Natural killer cell (primary cell): ENCODE measurements around the gene WBP2. TPM values are rescaled to one million over a fixed set of nuclear protein-coding genes. Genes with fewer than 3 reads are reported as not detected.
"Not testable (repeated sequence)": the region's sequence is repeated elsewhere in the genome, so short reads cannot be mapped to it uniquely, and the experiment has no call there.

Source experiments
- ATAC-seq, 3 donors: fragments of 150-1000 bp in 2 of 3; fragments of 200-7000 bp in 1 of 3; cut with Tn5 transposase; 1 replicate in 1 of 3; 2 replicates in 2 of 3; pipeline ENCODE4 v1.10.0; 2021; ENCODE audit warnings: mild to moderate bottlenecking in 2 of 3, moderate library complexity in 2 of 3
- DNase-seq, 2 donors: peaks; one replicate each; pipeline versions ENCODE4 v3.0.0 to v3.0.0-alpha.2; 2013 to 2021; ENCODE audit warnings: mixed read lengths in 1 of 2
- H3K27ac ChIP-seq: one replicate; pipeline ENCODE4 v1.5.1; 2013; ENCODE audit warnings: mild to moderate bottlenecking, low read length
- H3K27me3 ChIP-seq: one replicate; pipeline ENCODE4 v1.6.1; 2013; ENCODE audit warnings: low read length; ENCODE audit not compliant: control insufficient read depth, insufficient read depth
- H3K36me3 ChIP-seq: one replicate; pipeline ENCODE4 v1.6.1; 2013; ENCODE audit warnings: low read length; ENCODE audit not compliant: control insufficient read depth, insufficient read depth
- H3K4me1 ChIP-seq: one replicate; pipeline ENCODE4 v1.6.1; 2013; ENCODE audit warnings: low read length; ENCODE audit not compliant: control insufficient read depth, insufficient read depth
- H3K4me3 ChIP-seq: one replicate; pipeline ENCODE4 v1.5.1; 2013; ENCODE audit warnings: low read length
- H3K9me3 ChIP-seq: one replicate; pipeline ENCODE4 v1.6.1; 2013; ENCODE audit warnings: low read length; ENCODE audit not compliant: control insufficient read depth, insufficient read depth
- H3K27ac Mint-ChIP-seq, 2 donors: one replicate each; pipeline ENCODE4 v1.8.0; 2022; ENCODE audit warnings: mild to moderate bottlenecking in 2 of 2, mixed read lengths in 2 of 2, moderate library complexity in 1 of 2
- H3K27me3 Mint-ChIP-seq, 2 donors: one replicate each; pipeline ENCODE4 v1.8.0; 2022; ENCODE audit warnings: low read depth in 2 of 2, mixed read lengths in 2 of 2
- H3K36me3 Mint-ChIP-seq: one replicate; pipeline ENCODE4 v1.8.0; 2022; ENCODE audit warnings: mixed read lengths
- H3K4me1 Mint-ChIP-seq, 2 donors: one replicate each; pipeline ENCODE4 v1.8.0; 2022; ENCODE audit warnings: mixed read lengths in 2 of 2
- H3K4me3 Mint-ChIP-seq: one replicate; pipeline ENCODE4 v1.8.0; 2022; ENCODE audit warnings: mild to moderate bottlenecking, moderate library complexity, mixed read lengths
- H3K9me3 Mint-ChIP-seq, 2 donors: one replicate each; pipeline ENCODE4 v1.8.0; 2022; ENCODE audit warnings: mixed read lengths in 2 of 2
- WGBS: methylation state at CpG from one replicate; pipeline ENCODE4 v1.1.7; 2013; ENCODE audit warnings: missing lambda C conversion rate; ENCODE audit not compliant: insufficient coverage; 5-methylcytosine and 5-hydroxymethylcytosine counted together
- intact Hi-C: fragments of 100-400 bp; cut with micrococcal nuclease; formaldehyde crosslinking; loops from one replicate; pipeline ENCODE4 v1.14.2; 2022
- total RNA-seq, 4 donors: library from RNA; stranded (reverse); fragments of 120-200 nt in 1 of 4; gene quantifications; one replicate each; pipeline versions ENCODE4 v1.2.3 to v1.2.4, GENCODE V29; 2013 to 2022
- TF ChIP-seq, protein P1 (sequence below): fragments of 200-600 bp; IDR thresholded peaks from one replicate; pipeline ENCODE4 v1.8.0; 2022; ENCODE audit warnings: antibody characterized with exemption

WBP2 gene
- total RNA-seq, 3 donors from 2014 or later (not counting 1 experiment from before 2014, with no cell fraction given) = 81.1 to 106 (median 95.2) TPM

DNA sequence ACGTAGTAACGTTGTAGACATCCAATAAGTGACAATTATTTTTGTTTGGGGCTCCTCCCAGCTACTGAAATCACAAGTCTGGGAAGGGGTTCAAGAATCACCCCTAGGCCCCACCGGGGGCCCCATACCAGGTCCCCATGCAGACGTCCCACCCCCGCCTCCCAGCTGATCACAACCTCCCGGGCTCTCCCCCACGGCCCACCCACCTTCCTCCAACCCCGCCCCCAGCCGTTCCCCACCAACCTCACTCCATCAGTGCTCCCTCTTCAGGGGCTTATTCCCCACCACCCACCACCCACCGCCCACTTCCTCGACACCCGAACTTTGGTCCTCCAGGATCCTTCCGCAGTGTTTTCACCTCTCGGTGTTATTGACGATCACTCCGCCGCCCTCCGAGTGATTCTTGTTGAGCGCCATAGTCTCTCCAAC lies 240 bp downstream of the WBP2 start:
- Histone ChIP-seq H3K4me1 (peaks cover 42% of the 10 kb centered on the region), H3K27ac (peak overlapping the region; percentile 96), H3K27me3 (no peaks in the 10 kb centered on the region), H3K4me3 (peak overlapping the region; percentile 96), H3K36me3 (peaks cover 14% of the 10 kb centered on the region), H3K9me3 (no peaks in the 10 kb centered on the region)
- H3K4me1 Mint-ChIP-seq = peaks cover 7 to 27% of the 10 kb centered on the region in 2 donors
- peak in 2 of 3 donors; percentile 2 to 4 for ATAC-seq
- no peaks in the 10 kb centered on the region for H3K27me3 Mint-ChIP-seq
- 0% methylated on average over 19 of the region's 19 CpGs for WGBS
- no peaks in the 10 kb centered on the region for H3K9me3 Mint-ChIP-seq
- H3K27ac Mint-ChIP-seq = no peak overlapping the region
- H3K4me3 Mint-ChIP-seq = no peak overlapping the region
- TF ChIP-seq, protein P1, sequence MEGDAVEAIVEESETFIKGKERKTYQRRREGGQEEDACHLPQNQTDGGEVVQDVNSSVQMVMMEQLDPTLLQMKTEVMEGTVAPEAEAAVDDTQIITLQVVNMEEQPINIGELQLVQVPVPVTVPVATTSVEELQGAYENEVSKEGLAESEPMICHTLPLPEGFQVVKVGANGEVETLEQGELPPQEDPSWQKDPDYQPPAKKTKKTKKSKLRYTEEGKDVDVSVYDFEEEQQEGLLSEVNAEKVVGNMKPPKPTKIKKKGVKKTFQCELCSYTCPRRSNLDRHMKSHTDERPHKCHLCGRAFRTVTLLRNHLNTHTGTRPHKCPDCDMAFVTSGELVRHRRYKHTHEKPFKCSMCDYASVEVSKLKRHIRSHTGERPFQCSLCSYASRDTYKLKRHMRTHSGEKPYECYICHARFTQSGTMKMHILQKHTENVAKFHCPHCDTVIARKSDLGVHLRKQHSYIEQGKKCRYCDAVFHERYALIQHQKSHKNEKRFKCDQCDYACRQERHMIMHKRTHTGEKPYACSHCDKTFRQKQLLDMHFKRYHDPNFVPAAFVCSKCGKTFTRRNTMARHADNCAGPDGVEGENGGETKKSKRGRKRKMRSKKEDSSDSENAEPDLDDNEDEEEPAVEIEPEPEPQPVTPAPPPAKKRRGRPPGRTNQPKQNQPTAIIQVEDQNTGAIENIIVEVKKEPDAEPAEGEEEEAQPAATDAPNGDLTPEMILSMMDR = no peak
- H3K36me3 Mint-ChIP-seq = no peaks in the 10 kb centered on the region
- intact Hi-C loops = loop anchor here (1.0 to 2.0 kb wide), 5 partner anchors 9 to 566 kb away; partner anchors contain the start of genes MRPL38, SLC25A19 and UNK
- no peak for DNase-seq

DNA sequence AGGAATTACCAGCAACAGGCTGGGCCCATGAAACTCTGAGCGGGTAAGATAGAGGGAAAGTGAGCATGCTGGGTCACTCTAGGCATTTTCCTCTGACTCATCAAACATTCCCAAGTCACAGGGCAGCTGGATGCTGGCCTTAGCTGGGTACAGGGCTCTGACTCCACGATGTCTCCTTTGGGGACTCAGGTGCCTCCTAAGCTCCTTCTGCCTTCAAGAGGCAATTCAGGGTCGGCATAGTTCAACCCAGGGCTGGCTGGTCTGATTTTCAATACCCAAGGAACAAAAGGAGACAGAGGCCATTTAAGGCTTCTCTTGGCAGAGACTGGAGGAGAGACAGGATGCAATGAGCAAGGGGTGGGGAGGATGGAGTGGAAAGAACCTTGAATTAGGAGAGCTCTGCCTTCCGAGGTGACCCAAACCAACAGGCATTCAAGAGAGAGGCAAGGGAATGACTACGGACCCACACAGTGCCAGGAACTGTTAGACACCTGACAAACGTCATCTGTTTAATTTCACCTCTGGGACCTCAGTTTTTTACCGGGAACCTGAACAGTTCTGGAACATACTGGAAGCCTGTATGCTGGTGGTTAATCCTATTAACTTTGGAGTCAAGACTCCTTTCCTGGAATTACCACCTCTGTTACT lies 910 bp downstream of the WBP2 start:
- H3K4me1 Mint-ChIP-seq = peaks cover 7 to 26% of the 10 kb centered on the region in 2 donors
- no peak for ATAC-seq
- no peak overlapping the region for H3K4me3 Mint-ChIP-seq
- no peaks in the 10 kb centered on the region for H3K36me3 Mint-ChIP-seq
- Histone ChIP-seq H3K36me3 (peaks cover 20% of the 10 kb centered on the region), H3K9me3 (no peaks in the 10 kb centered on the region), H3K4me1 (peaks cover 35% of the 10 kb centered on the region), H3K27me3 (no peaks in the 10 kb centered on the region), H3K4me3 (peak overlapping the region; percentile 96), H3K27ac (peak overlapping the region; percentile 96)
- intact Hi-C loops = loop anchor here (2.0 kb wide), 1 partner anchor 51 kb away; the partner anchor contains the start of gene MRPL38
- DNase-seq = no peak
- no peak overlapping the region for H3K27ac Mint-ChIP-seq
- H3K9me3 Mint-ChIP-seq = no peaks in the 10 kb centered on the region
- H3K27me3 Mint-ChIP-seq = no peaks in the 10 kb centered on the region
- WGBS = 47% methylated on average over 6 of the region's 7 CpGs
- TF ChIP-seq, protein P1 = no peak

- Histone ChIP-seq H3K4me3 (no peak overlapping the region), H3K36me3 (peaks cover 27% of the 10 kb centered on the region), H3K27ac (no peak overlapping the region), H3K4me1 (peaks cover 33% of the 10 kb centered on the region), H3K27me3 (no peaks in the 10 kb centered on the region), H3K9me3 (no peaks in the 10 kb centered on the region)
- WGBS = 97% methylated on average over 6 of the region's 7 CpGs
- Mint-ChIP-seq H3K4me1 (peaks cover 8 to 23% of the 10 kb centered on the region in 2 donors), H3K27me3 (no peaks in the 10 kb centered on the region), H3K4me3 (peak overlapping the region; percentile 62), H3K36me3 (no peaks in the 10 kb centered on the region), H3K27ac (no peak overlapping the region), H3K9me3 (no peaks in the 10 kb centered on the region)
- intact Hi-C loops = no loop called here
- TF ChIP-seq, protein P1 = no peak
- ATAC-seq (no peak), DNase-seq (no peak)
Observed at GRCh38 chr17:75853433-75853832, 1.7 kb downstream of the WBP2 start.

DNA sequence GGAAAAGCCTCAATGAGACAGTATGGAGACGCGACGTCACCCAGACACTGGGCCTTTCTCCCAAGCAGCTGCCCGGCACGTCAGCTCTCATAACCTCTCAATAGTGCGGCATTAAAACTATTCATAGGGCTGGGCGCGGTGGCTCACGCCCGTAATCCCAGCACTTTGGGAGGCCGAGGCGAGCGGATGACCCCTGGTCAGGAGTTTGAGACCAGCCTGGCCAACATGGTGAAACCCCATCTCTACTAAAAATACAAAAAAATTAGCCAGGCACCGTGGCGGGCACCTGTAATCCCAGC lies 3.5 kb downstream of the WBP2 start:
- H3K27me3 Mint-ChIP-seq, H3K36me3 Mint-ChIP-seq, H3K27me3 ChIP-seq, ATAC-seq, H3K4me3 Mint-ChIP-seq, intact Hi-C loops, DNase-seq, H3K9me3 Mint-ChIP-seq, H3K27ac ChIP-seq, H3K4me3 ChIP-seq, H3K9me3 ChIP-seq, H3K27ac Mint-ChIP-seq: not testable (repeated sequence)
- WGBS = 96% methylated on average over 15 of the region's 15 CpGs
- H3K4me1 Mint-ChIP-seq = peaks cover 10 to 24% of the 10 kb centered on the region in 2 donors
- H3K36me3 ChIP-seq = peaks cover 45% of the 10 kb centered on the region
- H3K4me1 ChIP-seq = peaks cover 25% of the 10 kb centered on the region
